Endothelial cell of umbilical vein (primary cell): ENCODE measurements around the gene ZNF440. TPM values are rescaled to one million over a fixed set of nuclear protein-coding genes. Genes with fewer than 3 reads are reported as not detected.
"Not testable (repeated sequence)": the region's sequence is repeated elsewhere in the genome, so short reads cannot be mapped to it uniquely, and the experiment has no call there.

Source experiments
- BruUV-seq: library from RNA; stranded (reverse); fragments of 400-500 nt; replicated peaks from 2 replicates; lab custom pipeline; 2021; lab: Mats Ljungman, UMichigan
- CTCF ChIA-PET: fragments of 300-600, 350-600 bp; sonication (Branson Sonifier 250); formaldehyde crosslinking; loops from one replicate; lab custom pipeline; 2021; ENCODE audit warnings: antibody characterized with exemption, inconsistent platforms; lab: Charles Lee
- POLR2A ChIA-PET: fragments of 300-600, 350-600 bp; sonication (Branson Sonifier 250); formaldehyde crosslinking; loops from one replicate; lab custom pipeline; 2021; ENCODE audit warnings: antibody characterized with exemption, inconsistent platforms; lab: Charles Lee
- DNase-seq: peaks from one replicate; pipeline ENCODE4 v3.0.0-alpha.2; 2011; ENCODE audit warnings: low read depth, low spot score
- FAIRE-seq: peaks from 2 replicates; lab custom pipeline; 2011; peaks lifted over from hg19 to GRCh38; lab: Jason Lieb, UNC
- H2AFZ ChIP-seq: 2 replicates; pipeline ENCODE4 v1.6.0; 2012; ENCODE audit warnings: low read depth, low read length, control low read depth, inconsistent platforms
- H3K27ac ChIP-seq: 2 replicates; pipeline ENCODE4 v1.5.1; 2011; ENCODE audit warnings: low read depth, mild to moderate bottlenecking, control low read depth, low read length, moderate library complexity; ENCODE audit not compliant: insufficient read depth
- H3K27me3 ChIP-seq, 2 experiments: 2 replicates each; pipeline versions ENCODE4 v1.6.0 to v1.6.1; 2011; ENCODE audit warnings: low read length in 2 of 2, mixed read lengths in 1 of 2; ENCODE audit not compliant: control insufficient read depth in 2 of 2, insufficient read depth in 2 of 2
- H3K36me3 ChIP-seq, 2 experiments: 2 replicates in 1 of 2; 3 replicates in 1 of 2; pipeline ENCODE4 v1.5.1; 2011; ENCODE audit warnings: low read length in 2 of 2, mild to moderate bottlenecking in 1 of 2, moderate library complexity in 1 of 2; ENCODE audit not compliant: control insufficient read depth in 2 of 2, insufficient read depth in 2 of 2; ENCODE audit errors: extremely low read depth in 1 of 2
- H3K4me1 ChIP-seq: 3 replicates; pipeline ENCODE4 v1.5.1; 2011; ENCODE audit warnings: mild to moderate bottlenecking, low read length; ENCODE audit not compliant: control insufficient read depth, insufficient read depth; ENCODE audit errors: extremely low read depth
- H3K4me2 ChIP-seq: 2 replicates; pipeline ENCODE4 v1.6.1; 2011; ENCODE audit warnings: low read length, control low read depth, mixed read lengths; ENCODE audit not compliant: insufficient read depth
- H3K4me3 ChIP-seq, 3 experiments: fragments of 200-600 bp in 1 of 3; sonication (generic), shearing (Covaris generic) in 1 of 3; replicated peaks in 1 of 3; 2 replicates each; pipeline ENCODE4 v1.5.1; 2011 to 2016; ENCODE audit warnings: control low read depth in 3 of 3, low read length in 3 of 3, mild to moderate bottlenecking in 2 of 3, inconsistent platforms in 1 of 3, low read depth in 1 of 3, moderate library complexity in 1 of 3; ENCODE audit not compliant: insufficient read depth in 1 of 3
- H3K79me2 ChIP-seq: 2 replicates; pipeline ENCODE4 v1.6.0; 2012; ENCODE audit warnings: low read length, inconsistent platforms; ENCODE audit not compliant: control insufficient read depth, insufficient read depth
- H3K9ac ChIP-seq: replicated peaks from 2 replicates; pipeline ENCODE3; 2011; ENCODE audit warnings: low read length, control low read depth; ENCODE audit not compliant: insufficient read depth; ENCODE audit errors: extremely low read depth
- H3K9me1 ChIP-seq: replicated peaks from 3 replicates; pipeline ENCODE4 v1.6.0; 2011; ENCODE audit warnings: mild to moderate bottlenecking, low read length; ENCODE audit not compliant: control insufficient read depth, insufficient read depth; ENCODE audit errors: extremely low read depth
- H3K9me3 ChIP-seq: replicated peaks from 2 replicates; pipeline ENCODE4 v1.5.1; 2012; ENCODE audit warnings: low read length, inconsistent platforms; ENCODE audit not compliant: control insufficient read depth, insufficient read depth
- H4K20me1 ChIP-seq: replicated peaks from 2 replicates; pipeline ENCODE3; 2011; ENCODE audit warnings: mild to moderate bottlenecking, low read length; ENCODE audit not compliant: control insufficient read depth, insufficient read depth; ENCODE audit errors: extremely low read depth
- CTCF ChIP-seq, 2 donors: IDR thresholded peaks; 1 replicate in 1 of 2; 2 replicates in 1 of 2; pipeline ENCODE4 v1.5.1; 2011; ENCODE audit warnings: low read length in 2 of 2, mild to moderate bottlenecking in 2 of 2, moderate library complexity in 2 of 2, control low read depth in 1 of 2, inconsistent platforms in 1 of 2, low read depth in 1 of 2; ENCODE audit not compliant: insufficient read depth in 1 of 2; ENCODE audit errors: extremely low read depth in 1 of 2
- EZH2 ChIP-seq: IDR thresholded peaks from 2 replicates; pipeline ENCODE4 v1.6.1; 2012; ENCODE audit warnings: borderline replicate concordance, low read depth, mild to moderate bottlenecking, moderate library complexity, low read length, inconsistent platforms; ENCODE audit not compliant: severe bottlenecking
- FOS ChIP-seq: IDR thresholded peaks from 2 replicates; pipeline ENCODE4 v1.6.1; 2011; ENCODE audit warnings: mild to moderate bottlenecking, low read length, moderate library complexity, borderline replicate concordance; ENCODE audit not compliant: insufficient read depth
- GATA2 ChIP-seq: IDR thresholded peaks from 2 replicates; pipeline ENCODE4 v1.7.0; 2011; ENCODE audit warnings: low read depth, mild to moderate bottlenecking, moderate library complexity, mixed read lengths, low read length; ENCODE audit not compliant: insufficient read length, insufficient read depth
- JUN ChIP-seq: IDR thresholded peaks from 2 replicates; pipeline ENCODE4 v1.6.1; 2011; ENCODE audit warnings: borderline replicate concordance, low read depth; ENCODE audit not compliant: insufficient read length, insufficient read depth
- MAX ChIP-seq: IDR thresholded peaks from 2 replicates; pipeline ENCODE4 v1.6.1; 2011; ENCODE audit not compliant: insufficient read depth, insufficient read length
- POLR2A ChIP-seq: IDR thresholded peaks from 2 replicates; pipeline ENCODE4 v1.6.1; 2012; ENCODE audit warnings: low read depth, mild to moderate bottlenecking, control low read depth, low read length
- POLR2AphosphoS5 ChIP-seq: IDR thresholded peaks from 2 replicates; pipeline ENCODE4 v1.6.1; 2012; ENCODE audit warnings: low read depth, mild to moderate bottlenecking, control low read depth, low read length, moderate library complexity; ENCODE audit not compliant: insufficient read depth
- dilution Hi-C: fragments of 300-500 bp; cut with MboI; formaldehyde crosslinking; loops from one replicate; pipeline ENCODE4 v1.15.0; 2019; ENCODE audit warnings: low sequenced_read_pairs; ENCODE audit not compliant: extremely low pct_ligation_motif_present
- intact Hi-C: fragments of 100-400 bp; cut with micrococcal nuclease; formaldehyde crosslinking; loops from one replicate; pipeline ENCODE4 v1.10.0; 2022
- polyA plus RNA-seq, 4 experiments: library from polyadenylated mRNA; depleted of rRNA in 3 of 4; stranded (reverse) in 3 of 4; unstranded in 1 of 4; fragments of >200 nt; gene quantifications; 2 replicates each; pipeline versions ENCODE4 v1.2.1 to v1.2.3, GENCODE V29; 2011 to 2012; ENCODE audit warnings: missing spikeins in 1 of 4
- total RNA-seq: library from RNA; stranded (reverse); gene quantifications from 2 replicates; pipeline ENCODE4 v1.2.3, GENCODE V29; 2021

ZNF440 gene
- total and polyA plus RNA-seq, 2 donors (not counting 3 experiments of a cell fraction or from before 2014, with no cell fraction given), result 2.2 to 13.3 TPM

GRCh38 chr19:11843722-11844121 is 29.6 kb downstream of the ZNF440 start:
- Histone ChIP-seq H3K4me2 (no peak overlapping the region), H3K79me2 (no peaks in the 10 kb centered on the region), H4K20me1 (no peaks in the 10 kb centered on the region), H3K27me3 (no peaks in the 10 kb centered on the region), H2AFZ (no peak overlapping the region), H3K9me3 (no peaks in the 10 kb centered on the region), H3K4me1 (no peaks in the 10 kb centered on the region), H3K36me3 (no peaks in the 10 kb centered on the region), H3K27ac (no peak overlapping the region), H3K9ac (no peak overlapping the region), H3K9me1 (no peaks in the 10 kb centered on the region), H3K4me3 (no peak overlapping the region)
- DNase-seq (no peak), FAIRE-seq (no peak)
- no peak for TF ChIP-seq MAX
- no peak for TF ChIP-seq GATA2
- TF ChIP-seq POLR2A, result no peak
- no peak for TF ChIP-seq FOS
- TF ChIP-seq EZH2, result no peak
- no peak for TF ChIP-seq JUN
- no peak for TF ChIP-seq CTCF (IDR thresholded peaks at IDR 0.05; ENCODE audit: extremely low read depth in 1 of 2, insufficient read depth in 1 of 2, low read depth in 1 of 2, low read length in 2 of 2)
- no peak for TF ChIP-seq POLR2AphosphoS5
- POLR2A ChIA-PET, result interaction anchor here (0.7 kb wide), 1 partner anchor 127 kb away, joined by 4 read pairs; no protein-coding TSS in a partner anchor
- CTCF ChIA-PET, result no interaction called here
- dilution Hi-C loops (no loop called here), intact Hi-C loops (no loop called here)
- no TSS peak for BruUV-seq

- DNase-seq, H3K9ac ChIP-seq, H3K9me3 ChIP-seq, H3K36me3 ChIP-seq, CTCF ChIA-PET, H3K9me1 ChIP-seq, H3K27ac ChIP-seq, H2AFZ ChIP-seq, FAIRE-seq, H3K79me2 ChIP-seq, H4K20me1 ChIP-seq, H3K4me3 ChIP-seq, H3K27me3 ChIP-seq, BruUV-seq, POLR2A ChIA-PET, H3K4me2 ChIP-seq, H3K4me1 ChIP-seq, intact Hi-C loops, dilution Hi-C loops: not testable (repeated sequence)
Observed at GRCh38 chr19:11847615-11848014, 33.5 kb downstream of the ZNF440 start.
